Measurements from ENCODE around the gene HBM. TPM values are rescaled to one million over a fixed set of nuclear protein-coding genes. Genes with fewer than 3 reads are reported as not detected.
"Not testable (repeated sequence)": the region's sequence is repeated elsewhere in the genome, so short reads cannot be mapped to it uniquely, and the experiment has no call there.

Gene HBM
- total RNA-seq, 1 donor = not detected

- H3K4me3 ChIP-seq (ENCODE audit: low read depth, low read length) = no peak overlapping the region
- DNase-seq (ENCODE audit: low read depth) = no peak
- no peak for TF ChIP-seq CTCF (IDR thresholded peaks at IDR 0.05; ENCODE audit: insufficient read depth, low read length)
These were observed 21.0 kb upstream of the HBM start for GRCh38 chr16:144797-145252.

- no peak for DNase-seq (ENCODE audit: low read depth)
- no peak overlapping the region for H3K4me3 ChIP-seq (ENCODE audit: low read depth, low read length)
- no peak for TF ChIP-seq CTCF (IDR thresholded peaks at IDR 0.05; ENCODE audit: insufficient read depth, low read length)
These were observed 19.1 kb upstream of the HBM start for GRCh38 chr16:146646-147045.

- peak; percentile 27 for DNase-seq (ENCODE audit: low read depth)
- TF ChIP-seq CTCF (IDR thresholded peaks at IDR 0.05; ENCODE audit: insufficient read depth, low read length) = no peak
- no peak overlapping the region for H3K4me3 ChIP-seq (ENCODE audit: low read depth, low read length)
These were observed 16.6 kb upstream of the HBM start for GRCh38 chr16:149024-149660.

- DNase-seq (ENCODE audit: low read depth) = no peak
- H3K4me3 ChIP-seq (ENCODE audit: low read depth, low read length) = no peak within 1 kb of the TSS
- no peak for TF ChIP-seq CTCF (IDR thresholded peaks at IDR 0.05; ENCODE audit: insufficient read depth, low read length)
These were observed 13.3 kb upstream of the HBM start, which contains the start of gene HBZ for GRCh38 chr16:152141-153128. Gene HBZ (plus strand): TSS chr16:152644. CDS start chr16:152910, 266 bp downstream.

- not testable (repeated sequence) for H3K4me3 ChIP-seq (ENCODE audit: low read depth, low read length)
These were observed 12.7 kb upstream of the HBM start for GRCh38 chr16:153129-153521.

GRCh38 chr16:153550-154216 lies 12.1 kb upstream of the HBM start:
- DNase-seq (ENCODE audit: low read depth); H3K4me3 ChIP-seq (ENCODE audit: low read depth, low read length): not testable (repeated sequence)

More at GRCh38 chr16:153129-153521, 12.7 kb upstream of the HBM start:
- not testable (repeated sequence) for DNase-seq (ENCODE audit: low read depth)

- no peak for TF ChIP-seq CTCF (IDR thresholded peaks at IDR 0.05; ENCODE audit: insufficient read depth, low read length)
- DNase-seq (ENCODE audit: low read depth) = no peak
- peak overlapping the region; percentile 54 for H3K4me3 ChIP-seq (ENCODE audit: low read depth, low read length)
These were observed 11.4 kb upstream of the HBM start for GRCh38 chr16:154217-155030.

Measured in fibroblast of the aortic adventitia (primary cell).